GM19239 (cell line): ENCODE data around the gene OR51V1.

Experiments
- DNase-seq: peaks from one replicate; pipeline ENCODE4 v3.0.0; 2011; ENCODE audit warnings: low spot score; ENCODE audit not compliant: insufficient read length
- FAIRE-seq: peaks from 2 replicates; lab custom pipeline; 2011; peaks lifted over from hg19 to GRCh38; lab: Jason Lieb, UNC

The OR51V1 gene

GRCh38 chr11:5232176-5232575 is 31.7 kb upstream of the OR51V1 start:
- FAIRE-seq (no peak), DNase-seq (no peak)

DNA sequence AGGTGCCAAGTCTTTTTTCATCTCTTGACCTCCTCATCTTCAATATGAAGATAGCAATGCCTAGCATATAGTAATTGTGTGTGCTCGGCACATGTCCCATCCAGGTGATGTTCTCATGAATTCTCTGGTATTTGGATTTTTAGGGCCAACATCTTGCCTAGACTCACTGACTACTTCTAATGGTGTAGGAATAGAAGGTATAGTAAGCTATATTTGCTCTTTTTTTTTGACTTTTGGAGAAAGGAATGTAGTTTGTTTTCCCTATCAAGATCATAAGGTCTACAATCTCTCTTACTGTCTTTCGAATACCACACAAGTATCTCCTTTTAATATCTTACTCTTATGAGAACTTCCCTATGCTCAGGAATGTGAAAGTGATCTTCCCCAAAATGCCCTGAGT is 30.6 kb upstream of the OR51V1 start:
- no peak for FAIRE-seq
- no peak for DNase-seq

DNA sequence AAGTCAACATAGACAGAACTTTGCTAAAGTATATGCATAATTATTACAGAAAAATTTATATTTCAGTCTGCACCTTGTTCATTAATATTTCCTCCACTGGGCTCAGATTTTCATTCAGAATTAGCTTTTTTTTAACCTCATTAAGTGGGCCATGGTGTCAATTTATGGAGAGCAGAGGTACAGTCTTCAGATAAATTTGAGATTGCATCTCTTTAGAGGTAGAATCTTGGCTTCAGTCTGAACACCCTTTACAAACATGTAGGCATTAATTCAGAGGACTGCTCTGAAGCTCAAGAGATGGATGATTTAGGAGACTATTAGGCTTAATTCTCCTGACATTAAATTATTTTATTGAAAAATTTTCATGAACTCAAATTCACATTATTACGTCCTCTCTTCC is 29.8 kb upstream of the OR51V1 start:
- DNase-seq (no peak), FAIRE-seq (no peak)

DNA sequence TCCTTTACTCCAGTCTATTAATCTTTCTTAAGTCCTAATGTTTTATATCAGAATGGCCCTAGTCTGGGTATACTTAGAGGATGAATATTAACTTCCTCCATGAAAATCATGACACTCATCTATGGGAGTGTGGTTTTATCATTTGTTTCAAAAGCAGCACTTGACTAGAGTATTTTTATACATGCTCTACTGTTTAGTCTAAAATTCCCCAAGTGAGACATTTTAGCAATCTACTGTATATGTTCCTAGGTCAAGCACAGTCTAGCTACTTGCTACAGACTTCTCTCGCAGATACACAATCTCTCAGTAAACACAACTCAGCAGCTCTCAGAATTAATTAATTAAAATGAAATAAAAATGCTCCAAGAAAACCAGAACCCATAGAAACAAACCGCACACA is 29.3 kb upstream of the OR51V1 start:
- FAIRE-seq = no peak

GRCh38 chr11:5229356-5229755 is 28.9 kb upstream of the OR51V1 start:
- no peak for FAIRE-seq
- no peak for DNase-seq

More for the DNA sequence above, 29.3 kb upstream of the OR51V1 start:
- no peak for DNase-seq

DNA sequence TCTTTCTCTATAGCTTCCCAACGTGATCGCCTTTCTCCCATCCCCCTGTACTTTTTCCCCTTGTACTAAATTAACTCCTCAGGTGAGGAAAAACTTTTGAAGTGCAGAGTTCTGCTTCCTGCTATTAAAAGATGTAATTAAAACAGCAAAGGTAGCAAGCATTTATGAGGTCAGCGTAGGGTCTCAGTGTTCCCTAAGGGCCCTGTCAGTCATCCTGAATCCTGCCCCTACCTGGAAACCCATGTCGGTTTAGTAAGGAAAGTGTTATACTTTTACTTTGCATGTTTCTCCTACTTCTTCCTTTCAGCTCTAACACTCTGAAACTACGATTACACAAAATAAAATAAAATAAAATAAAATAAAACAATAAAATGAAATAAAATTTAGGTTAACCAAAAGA is 27.6 kb upstream of the OR51V1 start:
- no peak for DNase-seq
- FAIRE-seq = no peak

DNA sequence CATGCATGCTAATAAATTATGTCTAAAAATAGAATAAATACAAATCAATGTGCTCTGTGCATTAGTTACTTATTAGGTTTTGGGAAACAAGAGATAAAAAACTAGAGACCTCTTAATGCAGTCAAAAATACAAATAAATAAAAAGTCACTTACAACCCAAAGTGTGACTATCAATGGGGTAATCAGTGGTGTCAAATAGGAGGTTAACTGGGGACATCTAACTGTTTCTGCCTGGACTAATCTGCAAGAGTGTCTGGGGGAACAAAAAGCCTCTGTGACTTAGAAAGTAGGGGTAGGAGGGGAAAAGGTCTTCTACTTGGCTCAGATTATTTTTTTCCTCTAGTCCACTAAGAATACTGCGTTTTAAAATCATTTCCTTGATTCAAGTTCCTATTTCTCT is 27.2 kb upstream of the OR51V1 start:
- DNase-seq = no peak
- no peak for FAIRE-seq

GRCh38 chr11:5226732-5227310 is 26.3 kb upstream of the OR51V1 start, which contains the start of gene HBB:
HBB (minus strand) TSS chr11:5227071; CDS start chr11:5227021, 50 bp downstream.
- no peak for FAIRE-seq
- DNase-seq = no peak

DNA sequence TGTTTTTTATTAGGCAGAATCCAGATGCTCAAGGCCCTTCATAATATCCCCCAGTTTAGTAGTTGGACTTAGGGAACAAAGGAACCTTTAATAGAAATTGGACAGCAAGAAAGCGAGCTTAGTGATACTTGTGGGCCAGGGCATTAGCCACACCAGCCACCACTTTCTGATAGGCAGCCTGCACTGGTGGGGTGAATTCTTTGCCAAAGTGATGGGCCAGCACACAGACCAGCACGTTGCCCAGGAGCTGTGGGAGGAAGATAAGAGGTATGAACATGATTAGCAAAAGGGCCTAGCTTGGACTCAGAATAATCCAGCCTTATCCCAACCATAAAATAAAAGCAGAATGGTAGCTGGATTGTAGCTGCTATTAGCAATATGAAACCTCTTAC is 25.0 kb upstream of the OR51V1 start:
- FAIRE-seq (no peak), DNase-seq (no peak)

- no peak for FAIRE-seq
- DNase-seq = no peak
Measured at GRCh38 chr11:5224538-5225479, 24.3 kb upstream of the OR51V1 start.

- FAIRE-seq = no peak
Measured at GRCh38 chr11:5223686-5224085, 23.2 kb upstream of the OR51V1 start.

DNA sequence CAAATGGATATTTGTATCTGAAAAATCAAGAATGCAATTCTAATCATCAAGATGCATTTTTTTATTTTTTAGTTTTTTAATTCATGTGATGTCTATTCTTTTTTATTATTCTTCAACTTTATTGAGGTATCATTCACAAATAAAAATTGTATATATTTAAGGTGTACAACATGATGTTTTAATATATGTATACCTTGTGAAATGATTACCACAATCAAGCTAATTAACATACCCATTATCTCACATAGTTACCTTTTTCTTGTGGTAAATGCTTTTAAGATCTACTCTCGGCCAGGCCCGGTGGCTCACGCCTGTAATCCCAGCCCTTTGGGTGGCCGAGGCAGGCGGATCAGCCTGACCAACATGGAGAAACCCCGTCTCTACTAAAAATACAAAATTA is 22.7 kb upstream of the OR51V1 start:
- FAIRE-seq = no peak
- no peak for DNase-seq

More at GRCh38 chr11:5223686-5224085, 23.2 kb upstream of the OR51V1 start:
- DNase-seq = no peak

GRCh38 chr11:5210376-5210885 is 9.9 kb upstream of the OR51V1 start:
- FAIRE-seq = no peak
- DNase-seq = no peak

- FAIRE-seq (peak; percentile 70), DNase-seq (peak; percentile 37)
Measured at GRCh38 chr11:5204787-5205186, 4.3 kb upstream of the OR51V1 start.

DNA sequence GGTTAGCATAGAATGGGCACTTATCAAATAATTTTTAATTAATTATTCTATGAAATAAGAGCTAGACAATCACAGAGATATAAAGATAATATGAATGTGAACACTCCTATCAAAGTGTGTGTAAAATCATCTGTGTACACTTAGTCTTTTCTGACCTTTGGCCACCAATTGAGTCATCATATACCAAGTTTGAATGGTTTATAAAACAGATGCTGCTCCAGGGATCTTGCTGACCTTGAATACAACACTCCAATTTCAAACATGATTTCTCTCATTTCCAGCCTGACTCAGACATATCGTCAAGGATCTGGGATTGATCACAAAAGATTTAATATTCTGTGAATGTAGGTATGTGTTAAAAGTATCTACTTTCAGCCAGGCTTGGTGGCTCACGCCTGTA is 2.9 kb upstream of the OR51V1 start:
- FAIRE-seq (no peak), DNase-seq (no peak)

DNA sequence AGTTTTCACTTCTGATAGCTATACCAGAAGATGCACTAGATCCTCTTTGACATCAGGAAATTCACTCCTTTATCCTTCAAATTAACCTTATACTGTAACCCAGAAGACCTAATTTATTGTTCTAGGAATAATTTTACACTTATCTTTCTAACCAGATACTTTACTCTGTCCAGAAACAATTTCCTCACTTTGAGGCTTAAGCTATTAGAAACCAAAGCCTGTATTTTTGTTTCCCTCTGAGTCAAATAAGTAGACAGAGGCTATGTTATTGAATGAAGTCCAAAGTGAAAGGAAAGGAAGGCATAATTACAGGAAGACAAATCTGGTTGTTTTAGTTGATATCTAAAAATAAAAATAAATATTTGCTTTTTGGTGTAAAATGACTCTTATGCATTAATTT is 2.2 kb downstream of the OR51V1 start:
- DNase-seq (no peak), FAIRE-seq (no peak)

DNA sequence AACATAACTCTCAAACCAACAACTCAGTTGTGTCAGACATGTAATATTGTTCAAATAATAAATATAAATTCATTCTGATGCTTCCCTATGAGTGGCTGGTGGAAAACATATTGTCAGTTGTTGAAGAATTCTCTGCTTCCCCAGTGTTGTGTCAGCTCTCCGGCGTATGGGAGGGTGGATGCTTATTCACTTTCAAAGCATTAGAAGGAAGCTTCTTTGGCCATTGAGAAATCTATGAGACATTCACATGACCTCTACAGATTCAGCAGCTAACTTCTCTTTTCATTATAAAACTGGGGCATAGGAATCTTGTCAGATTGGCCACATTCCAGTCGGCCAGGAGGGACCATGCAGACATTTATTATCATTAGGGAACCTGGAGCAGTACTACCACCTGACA is 2.9 kb downstream of the OR51V1 start:
- no peak for FAIRE-seq
- DNase-seq = no peak

DNA sequence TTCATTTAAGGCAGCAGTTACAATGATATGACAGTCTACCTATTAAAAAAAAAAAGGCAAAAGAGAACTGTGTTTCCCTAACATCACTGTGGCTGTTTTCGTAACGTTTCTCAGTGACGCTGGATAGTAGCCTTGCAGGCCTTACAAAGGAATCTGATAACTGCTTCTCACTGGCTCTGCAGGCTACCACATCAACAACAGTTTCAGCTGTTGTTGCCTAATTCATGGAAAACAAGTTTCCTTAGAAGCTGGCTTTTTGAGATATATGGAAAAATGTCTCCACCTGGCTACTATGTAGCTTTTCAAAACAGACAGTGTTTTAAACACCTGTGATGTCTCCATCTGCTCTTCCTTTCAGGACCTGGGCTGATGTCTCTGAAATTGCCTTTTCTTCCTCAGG is 3.8 kb downstream of the OR51V1 start:
- DNase-seq = no peak
- no peak for FAIRE-seq

DNA sequence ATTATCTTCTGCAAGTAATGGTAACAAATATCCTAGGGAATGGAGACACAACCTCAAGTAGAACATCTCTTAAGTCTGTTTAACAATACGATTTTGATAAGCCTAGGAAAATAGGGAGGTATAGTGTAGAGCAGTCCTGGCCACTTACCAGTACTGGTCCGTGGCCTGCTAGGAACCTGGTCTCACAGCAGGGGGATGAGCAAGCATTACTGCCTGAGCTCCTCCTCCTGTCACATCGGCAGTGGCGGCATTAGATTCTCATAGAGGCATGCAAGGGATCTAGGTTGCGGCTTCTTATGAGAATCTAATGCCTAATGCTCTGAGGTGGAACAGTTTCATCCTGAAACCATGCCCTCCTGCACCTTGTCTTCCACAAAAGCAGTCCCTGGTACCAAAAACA is 4.4 kb downstream of the OR51V1 start:
- FAIRE-seq = no peak
- no peak for DNase-seq

- DNase-seq (no peak), FAIRE-seq (no peak)
Measured at GRCh38 chr11:5192738-5193137, 7.7 kb downstream of the OR51V1 start.

DNA sequence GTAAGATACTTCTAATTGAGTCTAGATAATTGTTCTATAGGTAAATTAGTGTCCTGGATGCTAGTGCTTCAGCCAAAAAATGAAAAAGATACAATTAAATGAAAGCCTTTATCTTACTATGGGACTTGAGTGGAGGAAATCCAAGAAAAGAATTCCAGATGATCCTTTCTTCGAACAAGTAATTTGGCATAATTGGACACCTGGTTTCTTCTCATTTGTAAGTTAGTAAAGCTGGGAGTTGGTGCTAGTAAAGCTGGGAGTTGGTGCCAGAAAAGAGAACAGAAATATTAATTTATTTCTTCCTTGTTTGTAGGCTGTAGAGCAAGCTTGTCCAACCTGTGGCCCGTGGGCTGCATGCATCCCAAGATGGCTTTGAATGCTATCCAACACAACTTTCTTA is 12.3 kb downstream of the OR51V1 start:
- DNase-seq (no peak), FAIRE-seq (no peak)
